SK-MEL-5 (cell line): ENCODE data around the gene PLA2G4F. TPM values are rescaled to one million over a fixed set of nuclear protein-coding genes. Genes with fewer than 3 reads are reported as not detected.

Experiments used
- DNase-seq: peaks from one replicate; pipeline ENCODE4 v3.0.0-alpha.2; 2016; ENCODE audit warnings: low read depth, low spot score
- in situ Hi-C: cut with HindIII; loops from 2 replicates; pipeline ENCODE4 v1.10.0; 2016; ENCODE audit warnings: low sequenced_read_pairs, high pct_unique_total_duplicates, low pct_unique_long_range_greater_than_20kb
- total RNA-seq: library from RNA; depleted of rRNA; stranded (reverse); fragments of >200 nt; shearing (Covaris generic); gene quantifications from 2 replicates; pipeline ENCODE4 v1.2.3, GENCODE V29; 2014

The PLA2G4F gene
- total RNA-seq, 1 experiment from 2014 or later: not detected

DNA sequence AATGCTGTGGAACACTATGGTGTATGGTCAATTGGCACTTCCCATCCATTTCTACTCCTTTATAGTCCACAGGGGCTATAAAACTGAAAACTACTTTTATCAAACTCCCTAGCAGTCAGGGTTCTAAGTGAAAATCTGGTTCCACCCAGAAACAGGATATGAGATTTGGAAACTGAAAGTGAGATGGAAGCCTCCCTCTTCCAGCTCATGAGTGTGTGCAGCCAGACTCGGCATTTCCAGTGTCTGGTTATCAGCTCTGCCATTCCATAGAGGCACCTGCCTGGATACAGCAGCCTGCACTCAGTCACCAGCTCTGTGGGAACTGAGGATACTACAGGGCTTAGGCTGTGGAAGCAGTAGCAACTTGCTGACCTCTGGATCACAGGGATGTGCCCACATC lies 14.7 kb upstream of the PLA2G4F start:
- no peak for DNase-seq
- in situ Hi-C loops: no loop called here

DNA sequence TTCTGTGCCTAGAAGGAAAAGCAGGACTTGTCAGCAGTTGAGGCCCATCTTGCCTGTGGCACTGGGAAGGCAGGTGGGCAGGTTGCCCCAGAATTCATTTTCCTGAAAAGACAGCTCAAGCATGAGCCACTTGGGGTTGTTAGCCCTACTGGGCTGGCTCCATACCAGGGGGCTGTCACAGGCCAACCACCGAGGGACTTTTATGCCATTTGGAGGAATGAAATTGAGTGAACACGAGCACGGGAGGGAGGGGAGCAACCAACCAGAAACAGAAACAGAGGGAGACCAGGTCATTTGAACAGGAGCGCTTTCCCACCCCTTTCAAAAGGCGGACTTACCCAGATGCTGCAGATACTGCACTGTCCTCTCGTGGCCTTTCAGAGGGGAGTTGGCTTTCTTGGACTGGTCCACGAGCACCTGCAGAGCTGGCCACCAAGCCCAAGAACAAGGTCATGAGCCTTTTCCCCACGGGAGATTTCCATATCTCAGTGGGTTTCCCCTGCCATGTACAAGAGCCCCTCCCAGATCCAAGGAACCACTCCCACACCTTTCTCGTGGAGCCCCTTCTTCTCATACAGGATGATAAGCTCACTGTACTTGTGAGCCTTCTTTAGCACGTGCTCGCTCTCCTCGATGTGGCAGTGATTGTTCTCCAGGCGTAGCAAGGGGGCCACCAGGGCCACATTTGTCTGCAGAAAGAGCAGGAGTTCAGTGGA lies 9.9 kb upstream of the PLA2G4F start:
- in situ Hi-C loops: no loop called here
- no peak for DNase-seq

DNA sequence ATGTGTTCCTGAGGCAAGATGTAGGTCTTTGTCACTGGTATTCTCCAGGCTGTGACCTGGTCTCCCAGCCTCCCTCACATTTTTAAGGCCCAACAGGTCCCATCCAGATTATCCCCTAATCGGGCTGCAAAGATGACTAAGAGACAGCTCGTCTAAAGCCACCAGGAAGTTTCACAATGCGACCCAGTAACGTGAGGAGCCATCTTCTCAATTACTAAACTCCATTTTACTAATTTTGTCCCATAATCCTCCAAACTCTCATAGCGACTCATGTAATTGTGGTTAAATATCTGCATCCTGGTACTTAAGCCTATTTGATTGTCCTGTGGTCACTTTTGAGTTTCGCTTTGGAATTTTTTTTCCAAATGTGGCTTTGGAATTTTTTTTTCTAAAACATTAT lies 8.7 kb upstream of the PLA2G4F start:
- in situ Hi-C loops: no loop called here
- DNase-seq: no peak

GRCh38 chr15:42163947-42164550 lies 7.6 kb upstream of the PLA2G4F start:
- DNase-seq: no peak
- in situ Hi-C loops: no loop called here

DNA sequence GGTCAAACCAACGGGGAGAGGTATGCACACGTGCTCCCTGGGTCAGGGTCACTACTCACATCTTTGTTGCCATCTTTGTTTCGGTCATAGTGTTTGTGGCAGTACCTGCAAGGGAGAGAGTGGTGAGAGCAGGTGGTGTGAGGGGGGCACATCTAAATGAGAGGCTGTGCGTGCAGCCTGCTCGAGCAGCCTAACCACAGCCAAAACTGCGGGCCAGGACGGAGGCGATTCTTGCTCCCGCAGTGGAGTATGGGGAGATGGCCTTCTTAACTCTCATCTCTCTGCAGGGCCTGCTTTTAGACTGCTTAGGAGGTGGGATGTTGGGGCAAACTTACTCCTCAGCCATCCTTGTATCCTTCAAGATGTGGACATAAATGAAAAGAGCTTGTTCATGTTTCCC lies 6.9 kb upstream of the PLA2G4F start:
- in situ Hi-C loops: no loop called here

GRCh38 chr15:42160136-42160535 lies 3.7 kb upstream of the PLA2G4F start:
- no peak for DNase-seq
- in situ Hi-C loops: no loop called here

More for the DNA sequence above, 6.9 kb upstream of the PLA2G4F start:
- DNase-seq: no peak

- no peak for DNase-seq
- in situ Hi-C loops: no loop called here
These were observed 3.1 kb upstream of the PLA2G4F start for GRCh38 chr15:42159381-42160015.

DNA sequence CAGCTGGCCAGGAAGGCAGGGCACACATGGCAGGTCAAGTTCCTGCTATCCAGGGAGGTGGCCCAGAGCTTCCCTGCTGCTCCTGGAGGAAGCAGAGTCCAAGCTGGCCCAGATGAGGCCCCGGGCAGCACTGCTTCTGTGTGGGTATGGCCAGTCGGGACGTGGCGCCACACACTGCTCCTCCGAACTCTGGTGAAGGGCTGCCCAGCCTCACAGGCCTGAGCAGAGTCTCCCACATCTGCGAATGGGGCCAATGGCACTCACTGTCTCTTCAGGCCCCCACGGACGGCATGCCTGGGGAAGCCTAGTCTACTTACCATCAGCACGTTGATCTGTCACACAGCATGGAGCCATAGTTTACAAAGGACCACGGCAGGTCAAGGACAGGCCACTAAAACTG lies 2.5 kb upstream of the PLA2G4F start:
- DNase-seq: no peak
- in situ Hi-C loops: no loop called here

GRCh38 chr15:42157981-42158765 lies 1.7 kb upstream of the PLA2G4F start:
- in situ Hi-C loops: no loop called here
- no peak for DNase-seq

GRCh38 chr15:42157381-42157780 lies 945 bp upstream of the PLA2G4F start:
- in situ Hi-C loops: no loop called here
- DNase-seq: no peak

- in situ Hi-C loops: no loop called here
These were observed 742 bp downstream of the PLA2G4F start for GRCh38 chr15:42155546-42156242.

DNA sequence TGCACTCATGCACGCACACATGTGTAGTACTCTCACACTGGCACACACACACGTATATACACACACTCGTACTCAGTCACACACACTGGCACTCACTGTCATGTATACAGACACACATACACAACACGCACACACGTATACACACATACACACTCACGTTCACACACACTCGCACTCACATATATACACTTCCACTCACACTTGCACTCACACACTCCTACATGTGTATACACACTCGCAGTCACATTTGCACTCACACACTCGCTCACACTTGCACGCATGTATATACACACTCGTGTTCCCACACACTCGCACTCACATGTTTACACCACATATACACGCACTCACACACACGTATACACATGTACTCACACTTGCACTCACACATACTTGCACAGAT lies 1.5 kb downstream of the PLA2G4F start:
- in situ Hi-C loops: no loop called here
- no peak for DNase-seq

More at GRCh38 chr15:42155546-42156242, 742 bp downstream of the PLA2G4F start:
- no peak for DNase-seq

- DNase-seq: no peak
- in situ Hi-C loops: no loop called here
These were observed 2.1 kb downstream of the PLA2G4F start for GRCh38 chr15:42154212-42154941.

DNA sequence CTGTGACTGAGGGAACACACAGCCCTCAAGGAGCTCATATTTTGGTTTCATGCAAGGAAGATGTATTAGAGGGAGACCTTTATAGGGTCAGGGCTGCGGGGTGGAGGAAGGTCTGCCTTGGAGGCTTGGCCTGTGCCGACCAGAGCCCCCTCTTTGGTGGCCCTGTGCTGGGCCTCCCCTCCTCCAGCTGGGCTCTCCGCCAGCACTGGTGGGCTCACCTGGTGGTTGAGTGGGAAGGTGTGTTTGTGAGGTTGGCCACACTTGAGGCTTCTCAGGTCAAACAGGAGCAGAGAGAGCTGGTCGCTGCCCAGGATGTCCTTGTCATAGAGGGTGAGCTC lies 2.6 kb downstream of the PLA2G4F start:
- no peak for DNase-seq
- in situ Hi-C loops: no loop called here

- no peak for DNase-seq
- in situ Hi-C loops: no loop called here
These were observed 3.3 kb downstream of the PLA2G4F start for GRCh38 chr15:42152921-42153698.

- in situ Hi-C loops: no loop called here
- no peak for DNase-seq
These were observed 4.1 kb downstream of the PLA2G4F start for GRCh38 chr15:42152196-42152920.
